Measurements from ENCODE around the gene OSBP2. TPM values are rescaled to one million over a fixed set of nuclear protein-coding genes. Genes with fewer than 3 reads are reported as not detected.

Gene OSBP2
- total and polyA plus RNA-seq, 10 of the 15 experiments (the other 5 are each of a cell fraction or from before 2014, with no cell fraction given): 0.11 to 7.7 (median 3.6) TPM

DNA sequence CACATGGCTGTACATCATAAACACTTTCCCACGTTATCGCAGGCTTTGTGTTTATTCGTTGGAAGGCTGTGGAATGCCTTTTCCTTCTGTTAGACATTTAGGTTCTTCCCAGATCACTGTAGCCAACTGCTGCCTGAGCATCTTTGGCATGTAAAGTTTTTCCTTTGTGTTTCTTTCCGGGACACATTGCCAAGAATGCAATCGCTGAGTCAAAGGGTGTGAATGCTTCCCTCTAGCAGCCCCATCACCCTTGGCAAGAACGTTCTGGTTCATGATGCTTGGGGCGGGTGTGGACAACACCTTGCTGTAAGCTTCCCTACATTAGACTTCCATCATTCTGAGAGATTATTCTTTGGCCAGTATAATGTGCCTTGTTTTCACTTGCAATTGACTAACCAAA lies 136.2 kb downstream of the OSBP2 start:
- no peaks in the 10 kb centered on the region for H4K20me1 ChIP-seq (ENCODE audit: control insufficient read depth, insufficient read depth)
- no peak overlapping the region for H3K9ac ChIP-seq (ENCODE audit: control insufficient read depth, insufficient read depth, low read length)
- no peak overlapping the region for H3K27ac ChIP-seq (ENCODE audit: control insufficient read depth, insufficient read depth)
- CTCF ChIA-PET: no interaction called here
- TF ChIP-seq DPF2 (IDR thresholded peaks at IDR 0.05) (no peak), SREBF2 (IDR thresholded peaks at IDR 0.05; ENCODE audit: low read length) (no peak), FOXM1 (IDR thresholded peaks at IDR 0.05; ENCODE audit: low read depth, low read length) (no peak), CREB1 (IDR thresholded peaks at IDR 0.05; ENCODE audit: low read depth) (no peak), PML (IDR thresholded peaks at IDR 0.05; ENCODE audit: low read length) (no peak), ELK1 (IDR thresholded peaks at IDR 0.05; ENCODE audit: low read depth, low read length) (no peak), NR2C1 (IDR thresholded peaks at IDR 0.05) (no peak), ZNF592 (IDR thresholded peaks at IDR 0.05) (no peak), SUPT20H (IDR thresholded peaks at IDR 0.05; ENCODE audit: borderline replicate concordance, control insufficient read depth, low read depth, low read length) (no peak), RAD51 (IDR thresholded peaks at IDR 0.05) (no peak), ESRRA (IDR thresholded peaks at IDR 0.05; ENCODE audit: low read length) (no peak), KLF5 (IDR thresholded peaks at IDR 0.05; ENCODE audit: partially characterized antibody) (no peak), BRCA1 (IDR thresholded peaks at IDR 0.05; ENCODE audit: low read depth, low read length) (no peak), ATF7 (IDR thresholded peaks at IDR 0.05; ENCODE audit: low read depth) (no peak), NFYB (IDR thresholded peaks at IDR 0.05; ENCODE audit: insufficient read depth, low read depth, low read length) (no peak), GABPA (IDR thresholded peaks at IDR 0.05; ENCODE audit: low read depth) (no peak)
- H2AFZ ChIP-seq (ENCODE audit: control insufficient read depth, low read depth, low read length): no peak overlapping the region
- in situ Hi-C loops (cut with MboI): no loop called here
- intact Hi-C loops (cut with micrococcal nuclease; ENCODE audit: unreplicated experiment): no loop called here
- H3K27me3 ChIP-seq (replicated peaks in 1 of 2; ENCODE audit: control insufficient read depth in 2 of 2, insufficient read depth in 2 of 2, low read length in 1 of 2): no peaks in the 10 kb centered on the region; a peak in 1 of 4 replicates
- SMC1A ChIA-PET (ENCODE audit: uncharacterized antibody, unreplicated experiment): no interaction called here
- H3K4me1 ChIP-seq (ENCODE audit: control insufficient read depth, insufficient read depth, low read length): no peaks in the 10 kb centered on the region; the same call in 1 of the 2 replicates
- DNase-seq (ENCODE audit: low read depth, low spot score) (no peak), ATAC-seq (no peak), FAIRE-seq (no peak)
- H3K4me3 ChIP-seq: no peak overlapping the region
- H3K4me2 ChIP-seq (ENCODE audit: control insufficient read depth, insufficient read depth): no peak overlapping the region
- H3K9me3 ChIP-seq (replicated peaks; ENCODE audit: control insufficient read depth, insufficient read depth, low read length): no peaks in the 10 kb centered on the region
- 38% methylated on average over 7 of the region's 7 CpGs for WGBS (ENCODE audit: insufficient coverage, insufficient replicate concordance, low lambda C conversion rate, missing lambda C conversion rate)
- no peaks in the 10 kb centered on the region for H3K79me2 ChIP-seq (ENCODE audit: control insufficient read depth, insufficient read depth, low read length)
- POLR2A ChIA-PET: no interaction called here
- BruUV-seq (replicated peaks): no TSS peak
- H3K36me3 ChIP-seq (ENCODE audit: control insufficient read depth in 2 of 2, insufficient read depth in 2 of 2, low read length in 1 of 2): no peaks in the 10 kb centered on the region
- RAD21 ChIA-PET (ENCODE audit: unreplicated experiment): no interaction called here
